ENCODE measurements around the gene UNCX. TPM values are rescaled to one million over a fixed set of nuclear protein-coding genes. Genes with fewer than 3 reads are reported as not detected.

UNCX gene
- total and polyA plus RNA-seq, 4 donors, result not detected

DNA sequence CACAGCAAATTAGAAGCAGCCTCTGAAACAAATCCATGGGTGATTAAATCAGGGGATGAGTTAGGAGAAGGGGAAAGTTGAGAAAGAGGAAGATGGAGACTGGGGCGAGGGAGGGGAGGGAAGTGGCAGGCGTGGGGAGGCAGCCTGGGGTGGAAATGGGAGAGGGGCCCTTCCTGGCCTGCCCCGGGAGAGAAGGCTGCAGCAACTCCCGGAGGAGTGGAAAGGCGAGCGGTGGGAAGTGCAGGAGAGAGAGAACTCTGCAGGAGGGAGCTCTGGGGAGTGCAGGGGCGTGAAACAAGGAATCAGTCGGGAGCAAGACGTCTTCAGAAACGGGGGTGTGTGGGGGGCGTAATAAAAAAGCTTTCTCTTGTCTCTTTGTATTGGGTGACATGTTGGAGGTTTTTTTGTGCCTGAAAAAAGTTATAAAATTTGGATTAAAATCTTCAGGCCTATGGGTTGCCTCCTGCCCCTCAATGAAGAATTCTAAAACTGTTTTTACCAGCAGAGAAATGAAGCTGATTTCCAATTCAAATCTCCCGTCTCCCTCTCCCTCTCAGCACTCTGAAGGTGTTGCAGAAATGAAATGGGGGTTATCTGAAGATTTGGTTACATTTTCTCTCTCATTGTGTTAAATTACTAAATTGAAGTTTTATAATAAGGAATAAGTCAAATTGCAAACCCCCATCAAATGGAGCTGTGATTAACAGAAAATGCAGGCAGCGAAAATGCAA is 4.7 kb upstream of the UNCX start:
- Histone ChIP-seq H3K9ac (ENCODE audit: insufficient read depth in 1 of 2, low read length in 2 of 2) (no peak overlapping the region), H3K27ac (ENCODE audit: low read depth in 1 of 2, low read length in 1 of 2) (no peak overlapping the region), H3K27me3 (ENCODE audit: control insufficient read depth in 3 of 3, insufficient read depth in 3 of 3, low read length in 2 of 3) (peaks cover 26 to 80% (median 70%) of the 10 kb centered on the region in 3 donors), H3K4me1 (ENCODE audit: control insufficient read depth in 5 of 5, insufficient read depth in 5 of 5, low read length in 5 of 5) (peaks cover 0 to 11% (median 0%) of the 10 kb centered on the region in 5 donors), H3K4me3 (no peak overlapping the region), H3K36me3 (ENCODE audit: control insufficient read depth in 4 of 4, insufficient read depth in 4 of 4, low read length in 4 of 4) (no peaks in the 10 kb centered on the region), H3K9me3 (ENCODE audit: control insufficient read depth in 4 of 4, insufficient read depth in 3 of 4, low read length in 3 of 4) (peaks cover 0 to 5% (median 0%) of the 10 kb centered on the region in 4 donors)
- no peak for DNase-seq
- ATAC-seq (ENCODE audit: insufficient read depth, low FRiP score), result no peak
- WGBS, 2 donors, result 7 to 13% methylated on average over 13 of the region's 13 CpGs
- TF ChIP-seq, protein P1, sequence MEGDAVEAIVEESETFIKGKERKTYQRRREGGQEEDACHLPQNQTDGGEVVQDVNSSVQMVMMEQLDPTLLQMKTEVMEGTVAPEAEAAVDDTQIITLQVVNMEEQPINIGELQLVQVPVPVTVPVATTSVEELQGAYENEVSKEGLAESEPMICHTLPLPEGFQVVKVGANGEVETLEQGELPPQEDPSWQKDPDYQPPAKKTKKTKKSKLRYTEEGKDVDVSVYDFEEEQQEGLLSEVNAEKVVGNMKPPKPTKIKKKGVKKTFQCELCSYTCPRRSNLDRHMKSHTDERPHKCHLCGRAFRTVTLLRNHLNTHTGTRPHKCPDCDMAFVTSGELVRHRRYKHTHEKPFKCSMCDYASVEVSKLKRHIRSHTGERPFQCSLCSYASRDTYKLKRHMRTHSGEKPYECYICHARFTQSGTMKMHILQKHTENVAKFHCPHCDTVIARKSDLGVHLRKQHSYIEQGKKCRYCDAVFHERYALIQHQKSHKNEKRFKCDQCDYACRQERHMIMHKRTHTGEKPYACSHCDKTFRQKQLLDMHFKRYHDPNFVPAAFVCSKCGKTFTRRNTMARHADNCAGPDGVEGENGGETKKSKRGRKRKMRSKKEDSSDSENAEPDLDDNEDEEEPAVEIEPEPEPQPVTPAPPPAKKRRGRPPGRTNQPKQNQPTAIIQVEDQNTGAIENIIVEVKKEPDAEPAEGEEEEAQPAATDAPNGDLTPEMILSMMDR (IDR thresholded peaks at IDR 0.05; ENCODE audit: control extremely low read depth, extremely low read depth), result no peak

DNA sequence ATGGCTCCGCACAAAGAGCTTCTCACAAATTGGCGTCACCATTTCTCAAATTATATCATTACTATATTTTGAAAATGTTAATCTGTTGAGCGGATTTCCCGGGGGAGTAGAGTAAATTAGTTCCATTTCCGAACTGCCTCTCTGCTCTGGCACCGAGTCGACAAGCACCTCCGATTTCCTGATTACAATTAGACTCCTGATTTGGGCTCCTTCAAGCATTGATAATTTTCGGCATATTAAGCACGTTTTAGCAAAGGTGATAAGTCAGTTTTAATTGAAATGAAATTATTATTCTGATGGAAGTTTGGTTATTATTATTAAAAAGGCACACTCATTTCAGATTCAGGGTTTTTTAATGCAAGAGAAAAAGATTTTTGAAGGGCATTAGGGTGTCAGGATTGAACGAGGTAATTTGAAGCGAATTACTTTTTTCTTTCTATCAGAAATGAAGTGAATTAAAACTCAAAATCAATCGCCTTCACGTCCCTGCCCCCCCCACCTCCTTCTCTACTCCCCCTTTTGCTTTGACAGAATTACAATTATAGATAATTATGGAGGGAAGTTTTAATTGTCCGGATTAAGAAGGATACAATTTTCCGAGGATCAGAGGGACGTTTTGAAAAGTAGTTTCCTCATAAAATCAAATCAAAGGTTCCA is 4.0 kb upstream of the UNCX start:
- DNase-seq, result no peak

DNA sequence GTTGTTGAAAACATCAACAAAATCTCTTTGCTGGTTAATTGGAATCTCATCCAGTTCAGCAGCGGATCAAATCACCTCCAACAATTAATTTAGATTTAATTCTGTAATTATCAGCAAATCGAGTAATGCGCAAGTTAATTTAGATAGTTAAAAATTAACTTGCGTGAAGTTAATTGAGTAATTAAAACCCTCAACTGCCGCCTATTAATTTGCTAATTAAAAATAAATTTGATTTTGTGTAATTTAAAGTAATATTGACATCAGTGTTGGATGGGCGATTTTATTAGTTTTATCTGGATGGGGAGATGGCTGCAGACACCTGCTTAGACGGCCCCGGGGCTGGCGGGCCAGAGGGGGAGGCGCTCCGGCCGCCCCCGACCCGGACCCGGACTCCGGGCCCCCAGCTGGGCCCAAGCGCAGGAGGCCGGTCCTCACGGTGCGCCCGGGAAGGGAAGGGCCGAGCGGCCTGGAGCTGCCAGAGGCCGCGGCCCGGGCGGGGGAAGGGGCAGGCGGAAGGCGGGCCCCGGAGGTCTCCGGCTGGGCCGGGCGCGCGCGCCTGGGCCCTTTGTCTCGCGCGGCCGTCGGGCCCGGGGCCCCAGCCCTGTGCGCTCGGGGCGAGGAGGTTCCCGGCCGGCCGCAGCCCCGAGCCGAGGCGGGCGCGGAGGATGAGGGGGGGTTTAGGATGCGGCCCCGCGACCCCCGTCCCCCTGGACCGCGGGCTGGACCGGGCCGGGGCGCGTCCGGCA is 3.3 kb upstream of the UNCX start:
- peaks cover 0 to 6% (median 0%) of the 10 kb centered on the region in 5 donors for H3K4me1 ChIP-seq (ENCODE audit: control insufficient read depth in 5 of 5, insufficient read depth in 5 of 5, low read length in 5 of 5)
- TF ChIP-seq, protein P1 (IDR thresholded peaks at IDR 0.05; ENCODE audit: control extremely low read depth, extremely low read depth), result no peak
- no peak overlapping the region for H3K9ac ChIP-seq (ENCODE audit: insufficient read depth in 1 of 2, low read length in 2 of 2)
- H3K27me3 ChIP-seq (ENCODE audit: control insufficient read depth in 3 of 3, insufficient read depth in 3 of 3, low read length in 2 of 3), result peaks cover 28 to 76% (median 71%) of the 10 kb centered on the region in 3 donors
- DNase-seq (no peak), ATAC-seq (ENCODE audit: insufficient read depth, low FRiP score) (no peak)
- H3K36me3 ChIP-seq (ENCODE audit: control insufficient read depth in 4 of 4, insufficient read depth in 4 of 4, low read length in 4 of 4), result no peaks in the 10 kb centered on the region
- peaks cover 0 to 7% (median 0%) of the 10 kb centered on the region in 4 donors for H3K9me3 ChIP-seq (ENCODE audit: control insufficient read depth in 4 of 4, insufficient read depth in 3 of 4, low read length in 3 of 4)
- WGBS, 2 donors, result 6 to 9% methylated on average over 52 to 64 of the region's 64 CpGs
- no peak overlapping the region for H3K27ac ChIP-seq (ENCODE audit: low read depth in 1 of 2, low read length in 1 of 2)
- no peak overlapping the region for H3K4me3 ChIP-seq

More for the DNA sequence above, 4.0 kb upstream of the UNCX start:
- Histone ChIP-seq H3K27me3 (ENCODE audit: control insufficient read depth in 3 of 3, insufficient read depth in 3 of 3, low read length in 2 of 3) (peaks cover 30 to 74% (median 66%) of the 10 kb centered on the region in 3 donors), H3K4me3 (no peak overlapping the region), H3K9ac (ENCODE audit: insufficient read depth in 1 of 2, low read length in 2 of 2) (no peak overlapping the region), H3K36me3 (ENCODE audit: control insufficient read depth in 4 of 4, insufficient read depth in 4 of 4, low read length in 4 of 4) (no peaks in the 10 kb centered on the region), H3K9me3 (ENCODE audit: control insufficient read depth in 4 of 4, insufficient read depth in 3 of 4, low read length in 3 of 4) (peaks cover 0 to 8% (median 0%) of the 10 kb centered on the region in 4 donors), H3K4me1 (ENCODE audit: control insufficient read depth in 5 of 5, insufficient read depth in 5 of 5, low read length in 5 of 5) (peaks cover 0 to 11% (median 0%) of the 10 kb centered on the region in 5 donors), H3K27ac (ENCODE audit: low read depth in 1 of 2, low read length in 1 of 2) (no peak overlapping the region)
- 7 to 10% methylated on average over 17 of the region's 17 CpGs for WGBS, 2 donors
- TF ChIP-seq, protein P1 (IDR thresholded peaks at IDR 0.05; ENCODE audit: control extremely low read depth, extremely low read depth), result no peak
- ATAC-seq (ENCODE audit: insufficient read depth, low FRiP score), result no peak

Measured in lung (tissue), 12 donors.